ENCODE data around the gene SNX1. TPM values are rescaled to one million over a fixed set of nuclear protein-coding genes. Genes with fewer than 3 reads are reported as not detected.
A peak's percentile ranks its signal among the peaks of the same experiment; 100 is the strongest.

The SNX1 gene
- total RNA-seq, 1 experiment from 2014 or later = 97.9 TPM

GRCh38 chr15:64130159-64130558 is 34.4 kb downstream of the SNX1 start:
- peaks cover 84% of the 10 kb centered on the region for H3K36me3 ChIP-seq
- H3K9me3 ChIP-seq = no peaks in the 10 kb centered on the region
- no peaks in the 10 kb centered on the region for H3K27me3 ChIP-seq
- no peak for DNase-seq
- no peak overlapping the region for H3K4me3 ChIP-seq

GRCh38 chr15:64131547-64131946 is 35.8 kb downstream of the SNX1 start:
- H3K36me3 ChIP-seq = peaks cover 86% of the 10 kb centered on the region
- no peaks in the 10 kb centered on the region for H3K27me3 ChIP-seq
- H3K9me3 ChIP-seq = no peaks in the 10 kb centered on the region
- no peak overlapping the region for H3K4me3 ChIP-seq
- no peak for DNase-seq

DNA sequence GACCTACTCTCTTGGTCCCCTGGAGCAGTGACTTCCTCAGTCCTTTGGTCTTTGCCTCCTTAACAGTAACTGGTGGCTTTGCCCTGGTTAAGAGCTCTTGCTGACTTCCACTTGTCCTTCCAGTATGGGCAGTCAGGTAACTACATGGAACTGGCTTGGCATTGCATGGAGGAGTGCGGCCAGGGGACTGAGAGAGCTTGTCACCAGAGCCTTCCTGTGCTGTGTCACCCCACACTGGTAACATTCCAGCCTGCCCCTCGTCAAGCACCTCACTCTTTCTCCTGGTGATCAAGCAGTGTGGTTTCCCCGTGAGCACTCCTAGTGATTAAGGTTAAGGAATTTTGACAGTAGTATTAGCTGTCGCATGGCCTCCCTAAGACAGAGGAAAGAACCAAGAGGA is 36.4 kb downstream of the SNX1 start:
- Histone ChIP-seq H3K4me3 (no peak overlapping the region), H3K27me3 (no peaks in the 10 kb centered on the region), H3K36me3 (peaks cover 86% of the 10 kb centered on the region), H3K9me3 (no peaks in the 10 kb centered on the region)
- no peak for DNase-seq

DNA sequence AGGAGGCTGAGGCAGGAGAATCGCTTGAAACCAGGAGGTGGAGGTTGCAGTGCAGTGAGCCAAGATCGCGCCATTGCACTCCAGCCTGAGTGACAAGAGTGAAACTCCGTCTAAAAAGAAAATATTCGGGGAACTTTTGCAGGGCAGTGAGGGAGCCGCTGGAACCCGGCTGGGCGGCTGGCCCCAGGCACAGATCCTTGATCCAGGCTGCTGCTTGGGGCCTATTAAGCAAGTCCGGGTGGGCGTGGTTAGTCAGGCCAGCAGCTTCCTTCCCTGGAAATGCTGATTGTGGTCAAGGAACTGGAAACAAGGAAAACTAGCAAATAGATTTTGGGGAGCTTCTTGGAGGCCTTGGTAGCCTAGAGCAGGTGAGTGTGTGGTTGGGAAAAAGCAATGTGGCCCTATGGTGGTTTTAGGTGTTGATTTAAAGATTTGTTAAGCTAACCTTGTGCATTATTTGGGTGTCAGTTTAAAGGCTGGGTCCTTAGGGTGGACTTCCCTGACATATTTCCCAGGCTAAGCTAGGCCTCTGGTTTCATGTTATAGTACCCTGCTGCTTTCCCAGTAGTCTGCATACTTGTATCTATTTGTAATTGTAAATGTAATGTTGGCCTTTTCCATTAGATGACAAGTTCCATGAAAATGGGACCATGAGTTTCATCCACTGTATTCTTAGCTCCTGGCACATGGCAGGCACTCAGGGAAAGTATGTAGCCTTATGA is 38.0 kb downstream of the SNX1 start:
- Histone ChIP-seq H3K27me3 (no peaks in the 10 kb centered on the region), H3K36me3 (peaks cover 80% of the 10 kb centered on the region), H3K9me3 (no peaks in the 10 kb centered on the region), H3K4me3 (no peak overlapping the region)
- no peak for DNase-seq

GRCh38 chr15:64134345-64134829 is 38.6 kb downstream of the SNX1 start:
- Histone ChIP-seq H3K27me3 (no peaks in the 10 kb centered on the region), H3K36me3 (peaks cover 75% of the 10 kb centered on the region), H3K4me3 (no peak overlapping the region), H3K9me3 (no peaks in the 10 kb centered on the region)
- DNase-seq = peak; percentile 61

- no peaks in the 10 kb centered on the region for H3K27me3 ChIP-seq
- H3K4me3 ChIP-seq = no peak overlapping the region
- H3K9me3 ChIP-seq = no peaks in the 10 kb centered on the region
- no peak for DNase-seq
- peaks cover 67% of the 10 kb centered on the region for H3K36me3 ChIP-seq
These were observed 40.6 kb downstream of the SNX1 start for GRCh38 chr15:64136347-64136746.

DNA sequence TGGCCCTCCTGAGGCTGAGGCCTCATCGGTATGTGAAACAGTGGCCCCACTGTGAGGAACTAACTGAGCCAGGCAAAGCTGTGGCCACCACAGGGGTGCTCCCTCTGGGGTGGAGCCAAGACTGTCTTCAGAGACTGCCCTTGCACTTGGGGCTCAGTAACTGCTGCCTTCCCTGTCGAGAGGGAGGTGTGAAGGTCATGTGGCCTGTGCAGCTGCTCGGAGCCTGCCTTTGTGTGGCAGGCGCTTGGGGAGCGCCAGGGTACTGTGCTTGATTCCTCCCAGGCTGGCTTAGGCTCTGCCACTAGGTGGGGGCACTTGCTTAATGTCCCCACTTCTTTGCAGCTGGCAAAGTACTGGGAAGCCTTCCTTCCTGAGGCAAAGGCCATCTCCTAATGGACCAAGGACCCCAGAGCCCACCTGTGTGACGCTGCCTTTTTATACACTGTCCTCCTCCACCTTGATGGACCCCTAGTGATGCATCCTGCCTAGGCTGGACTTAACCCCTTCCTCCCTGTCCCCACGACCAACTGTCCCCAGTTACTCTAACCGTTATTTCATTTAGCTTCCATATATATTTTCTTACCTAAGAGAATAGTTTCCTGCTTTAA is 41.5 kb downstream of the SNX1 start:
- no peaks in the 10 kb centered on the region for H3K27me3 ChIP-seq
- no peak overlapping the region for H3K4me3 ChIP-seq
- H3K9me3 ChIP-seq = no peaks in the 10 kb centered on the region
- H3K36me3 ChIP-seq = peaks cover 58% of the 10 kb centered on the region
- no peak for DNase-seq

GRCh38 chr15:64138331-64138941 is 42.7 kb downstream of the SNX1 start:
- no peaks in the 10 kb centered on the region for H3K27me3 ChIP-seq
- H3K36me3 ChIP-seq = peaks cover 55% of the 10 kb centered on the region
- H3K4me3 ChIP-seq = no peak overlapping the region
- H3K9me3 ChIP-seq = no peaks in the 10 kb centered on the region
- DNase-seq = no peak

GRCh38 chr15:64141798-64142512 is 46.2 kb downstream of the SNX1 start:
- Histone ChIP-seq H3K4me3 (no peak overlapping the region), H3K27me3 (no peaks in the 10 kb centered on the region), H3K9me3 (no peaks in the 10 kb centered on the region), H3K36me3 (peaks cover 38% of the 10 kb centered on the region)
- DNase-seq = no peak

DNA sequence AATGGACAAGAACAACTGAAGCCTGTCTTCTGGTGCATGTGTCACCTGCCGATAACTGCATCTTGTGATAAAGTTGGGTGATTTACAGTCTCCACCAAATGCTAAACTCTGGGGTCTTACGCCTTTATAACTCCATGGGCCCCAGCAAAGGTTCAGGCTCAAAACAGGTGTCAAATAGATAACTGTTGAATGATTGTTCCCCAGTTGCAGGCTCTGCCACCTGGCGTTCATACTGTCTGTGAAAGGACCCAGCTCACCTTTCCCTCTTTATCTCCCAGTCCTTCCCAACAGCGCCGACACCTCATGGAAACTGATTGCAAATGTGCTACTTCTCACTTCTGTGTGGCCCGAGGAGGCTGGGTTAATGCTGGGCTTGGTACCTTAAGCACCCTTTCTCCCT is 47.5 kb downstream of the SNX1 start:
- no peak for DNase-seq
- Histone ChIP-seq H3K36me3 (peaks cover 31% of the 10 kb centered on the region), H3K4me3 (no peak overlapping the region), H3K27me3 (no peaks in the 10 kb centered on the region), H3K9me3 (no peaks in the 10 kb centered on the region)

- Histone ChIP-seq H3K27me3 (no peaks in the 10 kb centered on the region), H3K4me3 (no peak overlapping the region), H3K9me3 (no peaks in the 10 kb centered on the region), H3K36me3 (peaks cover 24% of the 10 kb centered on the region)
- no peak for DNase-seq
These were observed 48.4 kb downstream of the SNX1 start for GRCh38 chr15:64144192-64144564.

DNA sequence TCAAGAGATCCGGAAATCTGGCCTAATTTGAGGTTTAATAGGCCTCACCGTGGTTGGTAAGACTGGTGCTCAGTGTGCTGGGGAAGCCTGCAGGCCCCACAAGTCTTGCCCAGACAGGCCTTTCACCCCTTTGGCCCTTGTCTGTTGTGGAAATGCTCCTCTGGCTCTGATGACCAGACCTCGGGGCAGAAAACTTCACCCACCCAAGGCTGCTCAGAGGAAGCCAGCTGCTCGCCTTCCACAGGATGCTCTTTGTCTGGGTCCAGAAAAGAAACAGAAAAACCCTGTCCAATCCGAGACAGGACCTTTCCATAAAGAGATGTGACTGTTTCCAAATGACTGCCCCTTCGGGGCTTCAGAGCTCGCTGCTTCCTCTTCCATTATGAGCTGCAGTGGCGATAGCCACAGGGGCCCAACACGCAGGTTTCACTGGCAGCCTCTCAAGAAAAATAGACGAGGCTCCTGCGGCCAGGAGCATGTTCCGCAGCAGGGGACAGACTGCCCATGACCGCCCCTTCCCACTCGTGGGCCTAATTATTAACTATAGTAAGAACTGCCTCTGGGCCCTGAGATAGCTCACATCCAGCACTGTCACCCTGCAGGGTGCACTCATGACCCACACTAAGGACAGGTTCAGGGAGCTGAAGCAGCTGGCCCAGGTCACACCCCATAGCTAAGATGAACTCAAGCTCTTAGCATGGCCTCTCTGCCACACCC is 48.9 kb downstream of the SNX1 start:
- H3K27me3 ChIP-seq = no peaks in the 10 kb centered on the region

DNA sequence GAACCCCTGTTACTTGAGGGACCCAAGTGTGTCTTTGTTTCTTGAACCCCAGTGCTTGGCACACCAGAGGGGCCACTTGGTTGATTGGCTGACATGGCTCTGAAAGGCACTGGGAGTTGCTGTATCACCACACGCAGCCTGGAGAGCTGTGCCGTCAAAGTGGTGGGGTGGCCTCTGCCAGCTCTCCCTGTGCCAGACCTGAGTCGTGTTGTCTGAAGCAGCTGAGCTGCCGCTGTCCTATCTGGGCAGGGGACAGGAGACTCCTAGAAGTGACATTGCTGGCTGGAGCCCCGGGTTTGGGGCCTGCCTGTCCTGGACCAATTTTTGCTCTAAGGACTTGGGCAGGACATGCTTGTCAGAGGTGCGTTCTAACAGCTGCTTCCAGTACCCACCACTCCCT is 50.3 kb downstream of the SNX1 start:
- Histone ChIP-seq H3K4me3 (no peak overlapping the region), H3K27me3 (no peaks in the 10 kb centered on the region), H3K9me3 (no peaks in the 10 kb centered on the region), H3K36me3 (peaks cover 20% of the 10 kb centered on the region)
- DNase-seq = no peak

More for the DNA sequence above, 48.9 kb downstream of the SNX1 start:
- no peak for DNase-seq
- no peak overlapping the region for H3K4me3 ChIP-seq
- H3K36me3 ChIP-seq = peaks cover 24% of the 10 kb centered on the region
- H3K9me3 ChIP-seq = no peaks in the 10 kb centered on the region

- Histone ChIP-seq H3K9me3 (no peaks in the 10 kb centered on the region), H3K36me3 (peaks cover 17% of the 10 kb centered on the region), H3K27me3 (no peaks in the 10 kb centered on the region), H3K4me3 (no peak overlapping the region)
- no peak for DNase-seq
These were observed 50.7 kb downstream of the SNX1 start for GRCh38 chr15:64146520-64146884.

- Histone ChIP-seq H3K4me3 (no peak overlapping the region), H3K36me3 (peaks cover 17% of the 10 kb centered on the region), H3K27me3 (peaks cover 4% of the 10 kb centered on the region; the same call in 1 of the 2 replicates), H3K9me3 (no peaks in the 10 kb centered on the region)
- no peak for DNase-seq
These were observed 51.3 kb downstream of the SNX1 start for GRCh38 chr15:64146885-64147681.

DNA sequence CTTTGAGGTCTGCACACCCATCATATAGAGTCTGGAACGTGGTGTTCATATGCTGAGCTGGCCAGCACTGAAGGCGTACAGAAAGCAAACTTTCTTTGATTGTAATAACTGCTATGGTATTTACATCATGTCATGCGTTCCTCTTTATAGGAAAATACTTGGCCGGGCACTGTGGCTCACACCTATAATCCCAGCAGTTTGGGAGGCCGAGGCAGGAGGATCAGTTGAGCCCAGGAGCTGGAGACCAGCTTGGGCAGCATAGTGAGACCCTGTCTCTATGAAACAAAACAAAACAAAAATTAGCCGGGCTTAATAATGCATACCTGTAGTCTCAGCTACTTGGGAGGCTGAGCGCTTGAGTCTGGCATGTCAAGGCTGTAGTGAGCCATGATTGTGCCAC is 52.4 kb downstream of the SNX1 start:
- no peak overlapping the region for H3K4me3 ChIP-seq
- H3K9me3 ChIP-seq = no peaks in the 10 kb centered on the region
- H3K27me3 ChIP-seq = peaks cover 10% of the 10 kb centered on the region; the same call in 1 of the 2 replicates
- H3K36me3 ChIP-seq = peaks cover 16% of the 10 kb centered on the region
- no peak for DNase-seq

All from MG63 (cell line).